ENCODE results near the gene GUCY2C.

DNA sequence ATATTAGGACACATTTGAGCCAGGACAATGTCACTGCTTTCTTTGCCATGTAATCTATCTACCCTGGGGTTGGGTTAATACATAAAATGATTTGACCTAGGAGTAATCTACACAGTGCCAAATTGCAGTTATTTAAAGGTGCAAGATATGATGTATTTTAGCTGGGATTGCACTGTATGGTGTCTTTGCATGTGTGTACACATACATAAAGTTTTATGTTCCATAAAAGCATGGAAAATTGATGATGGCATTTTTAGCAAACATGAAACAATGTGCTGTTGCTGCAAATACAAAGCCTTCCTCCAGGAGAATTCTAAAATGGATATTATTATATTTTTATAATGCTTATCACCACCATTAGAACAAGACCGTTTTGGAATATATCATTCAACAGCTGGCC lies 104.7 kb downstream of the GUCY2C start:
- TF ChIP-seq CTCF (IDR thresholded peaks at IDR 0.05; ENCODE audit: low read depth, low read length): no peak
- TF ChIP-seq EZH2phosphoT487 (IDR thresholded peaks at IDR 0.05; ENCODE audit: low read depth): no peak

Measured in OCI-LY3 (cell line).